CD4-positive, alpha-beta T cell treated with Interleukin-12 subunit alpha and Interleukin-12 subunit beta, for 1 hour (primary cell): ENCODE data around the gene HOXD4.

Experiments
- DNase-seq: peaks from one replicate; pipeline ENCODE4 v3.0.0-alpha.2; 2020

The HOXD4 gene

GRCh38 chr2:176193048-176193447 is 41.7 kb downstream of the HOXD4 start:
- no peak for DNase-seq

- DNase-seq = no peak
Observed at GRCh38 chr2:176199902-176200301, 48.6 kb downstream of the HOXD4 start.

GRCh38 chr2:176200971-176201370 is 49.6 kb downstream of the HOXD4 start:
- no peak for DNase-seq

GRCh38 chr2:176202491-176202890 is 51.1 kb downstream of the HOXD4 start:
- no peak for DNase-seq
